Large intestine (tissue), 3 donors: Measurements from ENCODE around the gene SYNE4. TPM values are rescaled to one million over a fixed set of nuclear protein-coding genes. Genes with fewer than 3 reads are reported as not detected.
A peak's percentile ranks its signal among the peaks of the same experiment; 100 is the strongest.
"Not testable (repeated sequence)": the region's sequence is repeated elsewhere in the genome, so short reads cannot be mapped to it uniquely, and the experiment has no call there.

Experiments used
- DNase-seq, 2 donors: peaks; one replicate each; pipeline versions ENCODE4 v3.0.0 to v3.0.0-alpha.2; 2013
- H3K27ac ChIP-seq: one replicate; pipeline ENCODE4 v1.5.1; 2013; ENCODE audit warnings: low read length
- H3K27me3 ChIP-seq: 2 replicates; pipeline ENCODE4 v1.6.1; 2013; ENCODE audit warnings: low read length; ENCODE audit not compliant: control insufficient read depth, insufficient read depth
- H3K36me3 ChIP-seq: 2 replicates; pipeline ENCODE4 v1.6.1; 2013; ENCODE audit warnings: low read length; ENCODE audit not compliant: control insufficient read depth, insufficient read depth
- H3K4me1 ChIP-seq: one replicate; pipeline ENCODE4 v1.6.1; 2013; ENCODE audit warnings: low read length; ENCODE audit not compliant: control insufficient read depth, insufficient read depth
- H3K4me3 ChIP-seq: one replicate; pipeline ENCODE4 v1.5.1; 2013; ENCODE audit warnings: low read length
- H3K9me3 ChIP-seq: one replicate; pipeline ENCODE4 v1.6.1; 2013; ENCODE audit warnings: mild to moderate bottlenecking, low read depth, low read length, moderate library complexity; ENCODE audit not compliant: control insufficient read depth
- WGBS: methylation state at CpG from one replicate; pipeline ENCODE4 v1.1.5; 2013; ENCODE audit warnings: low lambda C conversion rate; ENCODE audit not compliant: insufficient coverage; 5-methylcytosine and 5-hydroxymethylcytosine counted together
- polyA plus RNA-seq: library from polyadenylated mRNA; unstranded; fragments of 120-200 nt; gene quantifications from one replicate; pipeline ENCODE4 v1.2.1, GENCODE V29; 2013

Gene SYNE4
- polyA plus RNA-seq, 1 donor: 9.8 TPM

GRCh38 chr19:35966771-35967170, 41.8 kb downstream of the SYNE4 start:
- DNase-seq: no peak
- Histone ChIP-seq H3K9me3 (no peaks in the 10 kb centered on the region), H3K4me3 (no peak overlapping the region), H3K27me3 (no peaks in the 10 kb centered on the region), H3K27ac (no peak overlapping the region), H3K36me3 (no peaks in the 10 kb centered on the region), H3K4me1 (no peaks in the 10 kb centered on the region)
- no CpG with 5 or more reads among the region's 3 CpGs for WGBS

- Histone ChIP-seq H3K4me1 (no peaks in the 10 kb centered on the region), H3K36me3 (no peaks in the 10 kb centered on the region), H3K4me3 (no peak overlapping the region), H3K9me3 (peaks cover 8% of the 10 kb centered on the region), H3K27ac (no peak overlapping the region), H3K27me3 (peaks cover 23% of the 10 kb centered on the region)
- 0% methylated on average over 2 of the region's 9 CpGs for WGBS
- DNase-seq: peak; percentile 30 to 49
Observed at GRCh38 chr19:35963514-35963913, 45.1 kb downstream of the SYNE4 start.

GRCh38 chr19:35960432-35960972, 48.1 kb downstream of the SYNE4 start:
- whole genome bisulfite sequencing: 60% methylated on average over 1 of the region's 7 CpGs
- no peak for DNase-seq
- no peak overlapping the region for H3K27ac ChIP-seq
- no peaks in the 10 kb centered on the region for H3K4me1 ChIP-seq
- H3K27me3 ChIP-seq: peaks cover 35% of the 10 kb centered on the region
- H3K9me3 ChIP-seq: peaks cover 8% of the 10 kb centered on the region
- H3K36me3 ChIP-seq: no peaks in the 10 kb centered on the region
- no peak overlapping the region for H3K4me3 ChIP-seq

GRCh38 chr19:35959968-35960320, 48.7 kb downstream of the SYNE4 start:
- no peak overlapping the region for H3K4me3 ChIP-seq
- WGBS: no CpG with 5 or more reads among the region's 20 CpGs
- peaks cover 8% of the 10 kb centered on the region for H3K9me3 ChIP-seq
- H3K27me3 ChIP-seq: peaks cover 35% of the 10 kb centered on the region
- DNase-seq: no peak
- no peaks in the 10 kb centered on the region for H3K4me1 ChIP-seq
- no peaks in the 10 kb centered on the region for H3K36me3 ChIP-seq
- H3K27ac ChIP-seq: no peak overlapping the region

GRCh38 chr19:35959040-35959967, 49.3 kb downstream of the SYNE4 start:
- Histone ChIP-seq H3K9me3 (peaks cover 8% of the 10 kb centered on the region), H3K27ac (no peak overlapping the region), H3K4me3 (no peak overlapping the region), H3K36me3 (no peaks in the 10 kb centered on the region), H3K4me1 (no peaks in the 10 kb centered on the region), H3K27me3 (peaks cover 35% of the 10 kb centered on the region)
- WGBS: no CpG with 5 or more reads among the region's 97 CpGs
- DNase-seq: no peak

GRCh38 chr19:35958660-35959039, 50.0 kb downstream of the SYNE4 start:
- H3K36me3 ChIP-seq: no peaks in the 10 kb centered on the region

GRCh38 chr19:35957411-35957810, 51.2 kb downstream of the SYNE4 start:
- H3K9me3 ChIP-seq, H3K4me1 ChIP-seq, DNase-seq, H3K4me3 ChIP-seq, H3K27ac ChIP-seq, H3K36me3 ChIP-seq: not testable (repeated sequence)
- H3K27me3 ChIP-seq: peaks cover 35% of the 10 kb centered on the region
- 40% methylated on average over 1 of the region's 8 CpGs for WGBS

More at GRCh38 chr19:35958660-35959039, 50.0 kb downstream of the SYNE4 start:
- H3K4me3 ChIP-seq: no peak overlapping the region
- H3K4me1 ChIP-seq: no peaks in the 10 kb centered on the region
- H3K27me3 ChIP-seq: peaks cover 35% of the 10 kb centered on the region
- H3K27ac ChIP-seq: no peak overlapping the region
- DNase-seq: no peak
- no CpG with 5 or more reads among the region's 15 CpGs for WGBS
- peaks cover 8% of the 10 kb centered on the region for H3K9me3 ChIP-seq

- Histone ChIP-seq H3K9me3 (peaks cover 8% of the 10 kb centered on the region), H3K36me3 (no peaks in the 10 kb centered on the region), H3K27ac (no peak overlapping the region), H3K4me3 (no peak overlapping the region), H3K27me3 (peaks cover 35% of the 10 kb centered on the region), H3K4me1 (no peaks in the 10 kb centered on the region)
- no peak for DNase-seq
- WGBS: 0% methylated on average over 1 of the region's 6 CpGs
Observed at GRCh38 chr19:35955881-35956634, 52.6 kb downstream of the SYNE4 start.
